GM12878 (cell line): ENCODE data around the gene SMAD5. TPM values are rescaled to one million over a fixed set of nuclear protein-coding genes. Genes with fewer than 3 reads are reported as not detected.
A peak's percentile ranks its signal among the peaks of the same experiment; 100 is the strongest.

Experiments used
- ATAC-seq: fragments of 200-7000 bp; cut with Tn5 transposase; 3 replicates; pipeline ENCODE4 v1.9.1; 2020; ENCODE audit warnings: mild to moderate bottlenecking, moderate library complexity
- BruUV-seq: library from RNA; stranded (reverse); fragments of 400-500 nt; replicated peaks from 2 replicates; lab custom pipeline; 2021; lab: Mats Ljungman, UMichigan
- CTCF ChIA-PET: fragments of 300-600 bp; sonication (Branson Sonifier 250); formaldehyde crosslinking; extraction: SDS; loops from one replicate; lab custom pipeline; 2021; ENCODE audit warnings: inconsistent platforms; lab: Yijun Ruan, JAX
- POLR2A ChIA-PET: fragments of 350-600 bp; formaldehyde crosslinking; extraction: SDS; loops from one replicate; lab custom pipeline; 2021; ENCODE audit warnings: inconsistent platforms; lab: Charles Lee
- RAD21 ChIA-PET: fragments of 300-600 bp; sonication (Branson Sonifier 250); formaldehyde crosslinking; loops from one replicate; lab custom pipeline; 2023; ENCODE audit warnings: antibody characterized with exemption; ENCODE audit not compliant: unreplicated experiment; lab: Charles Lee
- SMC1A ChIA-PET: fragments of 300-600 bp; sonication (Branson Sonifier 250); formaldehyde crosslinking; loops from one replicate; lab custom pipeline; 2023; ENCODE audit not compliant: unreplicated experiment, uncharacterized antibody; lab: Charles Lee
- DNase-seq: peaks from one replicate; pipeline ENCODE4 v3.0.0-alpha.2; 2011; ENCODE audit warnings: low read depth, low spot score
- FAIRE-seq: peaks from 3 replicates; lab custom pipeline; 2011; peaks lifted over from hg19 to GRCh38; lab: Jason Lieb, UNC
- H2AFZ ChIP-seq: 2 replicates; pipeline ENCODE4 v1.6.0; 2011; ENCODE audit warnings: low read depth, low read length, control low read depth; ENCODE audit not compliant: control insufficient read depth
- H3K27ac ChIP-seq: 2 replicates; pipeline ENCODE4 v1.5.1; 2011; ENCODE audit warnings: control low read depth; ENCODE audit not compliant: control insufficient read depth, insufficient read depth
- H3K27me3 ChIP-seq, 2 experiments: replicated peaks in 1 of 2; 2 replicates each; pipeline versions ENCODE4 v1.6.0 to v1.6.1; 2011; ENCODE audit warnings: low read length in 1 of 2; ENCODE audit not compliant: control insufficient read depth in 2 of 2, insufficient read depth in 2 of 2
- H3K36me3 ChIP-seq, 2 experiments: 2 replicates each; pipeline ENCODE4 v1.5.1; 2011; ENCODE audit warnings: low read length in 1 of 2; ENCODE audit not compliant: control insufficient read depth in 2 of 2, insufficient read depth in 2 of 2
- H3K4me1 ChIP-seq: 2 replicates; pipeline ENCODE4 v1.6.1; 2011; ENCODE audit warnings: mild to moderate bottlenecking, low read length, moderate library complexity, mixed read lengths; ENCODE audit not compliant: control insufficient read depth, insufficient read depth
- H3K4me2 ChIP-seq: 2 replicates; pipeline ENCODE4 v1.6.0; 2011; ENCODE audit warnings: control low read depth; ENCODE audit not compliant: control insufficient read depth, insufficient read depth
- H3K4me3 ChIP-seq: fragments of 200-600 bp; sonication (generic); 2 replicates; pipeline ENCODE4 v1.5.1; 2016
- H3K79me2 ChIP-seq: 2 replicates; pipeline ENCODE4 v1.6.0; 2011; ENCODE audit warnings: low read length; ENCODE audit not compliant: control insufficient read depth, insufficient read depth
- H3K9ac ChIP-seq: 2 replicates; pipeline ENCODE4 v1.8.0; 2011; ENCODE audit warnings: low read length, control low read depth, mixed read lengths; ENCODE audit not compliant: control insufficient read depth, insufficient read depth
- H3K9me3 ChIP-seq: replicated peaks from 3 replicates; pipeline ENCODE4 v1.5.1; 2011; ENCODE audit warnings: mild to moderate bottlenecking, low read length; ENCODE audit not compliant: control insufficient read depth, insufficient read depth
- H4K20me1 ChIP-seq: 2 replicates; pipeline ENCODE4 v1.6.0; 2011; ENCODE audit not compliant: control insufficient read depth, insufficient read depth
- BRCA1 ChIP-seq: IDR thresholded peaks from 2 replicates; pipeline ENCODE4 v1.6.1; 2011; ENCODE audit warnings: low read depth, low read length, improper control_type of control experiment
- CBX3 ChIP-seq: fragments of 200-600 bp; sonication (generic); IDR thresholded peaks from 2 replicates; pipeline ENCODE4 v1.6.1; 2016; ENCODE audit warnings: low read depth, borderline replicate concordance
- CHD2 ChIP-seq: IDR thresholded peaks from 2 replicates; pipeline ENCODE4 v1.6.1; 2011; ENCODE audit warnings: low read depth, low read length, improper control_type of control experiment, borderline replicate concordance
- CREB1 ChIP-seq: IDR thresholded peaks from 2 replicates; pipeline ENCODE4 v1.6.1; 2012; ENCODE audit warnings: low read depth, mild to moderate bottlenecking, inconsistent platforms
- HDGF ChIP-seq: fragments of 450-650 bp; IDR thresholded peaks from 2 replicates; pipeline ENCODE4 v1.6.1; 2016; ENCODE audit warnings: antibody characterized with exemption
- JUND ChIP-seq: IDR thresholded peaks from 2 replicates; pipeline ENCODE4 v1.6.1; 2012; ENCODE audit warnings: low read depth, mild to moderate bottlenecking, low read length, improper control_type of control experiment, moderate library complexity
- KLF5 ChIP-seq: fragments of 450-650 bp; IDR thresholded peaks from 2 replicates; pipeline ENCODE4 v1.6.1; 2014; ENCODE audit warnings: mild to moderate bottlenecking; ENCODE audit not compliant: partially characterized antibody
- LARP7 ChIP-seq: fragments of 450-650 bp; IDR thresholded peaks from 2 replicates; pipeline ENCODE4 v1.6.1; 2017; ENCODE audit warnings: mild to moderate bottlenecking
- SMAD5 ChIP-seq: IDR thresholded peaks from 2 replicates; pipeline ENCODE4 v1.6.1; 2016; ENCODE audit warnings: antibody characterized with exemption, low read depth
- TCF7 ChIP-seq: IDR thresholded peaks from 2 replicates; pipeline ENCODE4 v1.6.1; 2014; ENCODE audit warnings: antibody characterized with exemption, borderline replicate concordance
- YY1 ChIP-seq: IDR thresholded peaks from 2 replicates; pipeline ENCODE4 v1.6.1; 2011; ENCODE audit warnings: low read depth, mild to moderate bottlenecking, low read length
- WGBS: methylation state at CpG from one replicate; pipeline ENCODE4 v1.1.6; 2016; ENCODE audit warnings: low lambda C conversion rate; ENCODE audit not compliant: insufficient replicate concordance, insufficient coverage; ENCODE audit errors: missing lambda C conversion rate; 5-methylcytosine and 5-hydroxymethylcytosine counted together
- in situ Hi-C: fragments of 300-500 bp; cut with MboI; formaldehyde crosslinking; loops from 9 replicates; pipeline ENCODE4 v1.14.3; 2018; ENCODE audit warnings: mixed read lengths
- intact Hi-C: fragments of 100-400 bp; cut with micrococcal nuclease; formaldehyde crosslinking; loops from one replicate; pipeline ENCODE4 v1.14.2; 2022; ENCODE audit not compliant: unreplicated experiment
- polyA plus RNA-seq, 11 experiments: library from polyadenylated mRNA; depleted of rRNA in 4 of 11; unstranded in 6 of 11; stranded (reverse) in 5 of 11; fragments of >200 nt; fragmentation: Nextera tagmentation in 4 of 11; fragmentation: Illumina TruSeq in 1 of 11; extraction: Ambion mirVana in 4 of 11; extraction: Trizol in 1 of 11; gene quantifications; 1 replicate in 1 of 11; 2 replicates in 10 of 11; pipeline versions ENCODE4 v1.2.1 to v1.2.3, GENCODE V29; 2011 to 2016; ENCODE audit warnings: inconsistent platforms in 2 of 11, missing spikeins in 2 of 11, low read depth in 1 of 11
- total RNA-seq, 4 experiments: library from RNA; depleted of rRNA in 3 of 4; stranded (reverse); fragments of >200 nt in 3 of 4; fragmentation: Illumina TruSeq in 1 of 4; extraction: Trizol in 1 of 4; gene quantifications; 2 replicates each; pipeline versions ENCODE4 v1.2.1 to v1.2.3, GENCODE V29; 2013 to 2021
- TF ChIP-seq, protein P1 (sequence below): fragments of 450-650 bp; IDR thresholded peaks from 2 replicates; pipeline ENCODE4 v1.6.1; 2017; ENCODE audit warnings: mild to moderate bottlenecking, low read depth, inconsistent platforms; ENCODE audit not compliant: poor library complexity, severe bottlenecking
- TF ChIP-seq, protein P2 (sequence below): IDR thresholded peaks from 2 replicates; pipeline ENCODE4 v1.6.1; 2012; ENCODE audit warnings: low read length, inconsistent platforms

SMAD5 gene
- total and polyA plus RNA-seq, 10 of the 15 experiments (the other 5 are each of a cell fraction or from before 2014, with no cell fraction given), result 3.6 to 40.6 (median 11.7) TPM

DNA sequence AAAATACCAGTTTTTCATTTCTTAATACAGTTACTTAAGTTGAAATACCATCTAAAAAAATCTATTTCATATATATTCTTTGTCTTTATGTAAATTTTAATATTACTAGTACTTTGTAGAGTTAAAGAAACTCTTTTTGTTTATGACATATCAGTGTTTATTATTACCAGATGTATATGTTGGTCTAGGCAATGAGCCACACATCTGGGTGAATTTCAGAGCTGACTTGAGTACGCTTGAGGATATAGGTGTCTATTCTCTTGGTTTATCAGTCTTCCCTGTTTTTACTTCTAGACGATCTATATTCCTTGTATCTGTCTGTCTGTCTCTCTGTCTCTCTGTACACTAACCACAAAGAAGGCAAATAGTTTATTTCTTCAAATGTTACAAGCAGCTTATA, 2.9 kb downstream of the SMAD5 start:
- Histone ChIP-seq H3K4me2 (peak overlapping the region; percentile 93; the same call in 1 of the 2 replicates), H3K4me3 (no peak overlapping the region), H2AFZ (no peak overlapping the region), H3K36me3 (no peaks in the 10 kb centered on the region), H3K27me3 (no peaks in the 10 kb centered on the region), H3K9me3 (no peaks in the 10 kb centered on the region), H3K27ac (no peak overlapping the region), H3K9ac (no peak overlapping the region), H4K20me1 (no peaks in the 10 kb centered on the region), H3K79me2 (peaks cover 43% of the 10 kb centered on the region), H3K4me1 (peaks cover 3% of the 10 kb centered on the region)
- WGBS, result 68% methylated on average over 2 of the region's 2 CpGs
- ATAC-seq (no peak), FAIRE-seq (no peak), DNase-seq (no peak)
- ChIA-PET RAD21 (interaction anchor here (3.3 kb wide), 1 partner anchor 12 kb away, joined by 13 read pairs; no protein-coding TSS in a partner anchor), CTCF (interaction anchor here (1.0 to 4.5 kb wide), 7 partner anchors 12 to 72 kb away, joined by 3 to 26 read pairs (median 4); no protein-coding TSS in a partner anchor), POLR2A (interaction anchor here (0.9 to 1.0 kb wide), 2 partner anchors 10 to 71 kb away, joined by 3 read pairs; no protein-coding TSS in a partner anchor), SMC1A (interaction anchor here (1.0 to 4.1 kb wide), 8 partner anchors 11 to 54 kb away, joined by 3 to 29 read pairs (median 8); no protein-coding TSS in a partner anchor)
- BruUV-seq, result no TSS peak
- in situ Hi-C loops, result no loop called here
- intact Hi-C loops, result no loop called here
- TF ChIP-seq TCF7 (no peak), HDGF (no peak), YY1 (no peak), SMAD5 (no peak), CBX3 (no peak), CHD2 (no peak), KLF5 (no peak), CREB1 (no peak), LARP7 (no peak), BRCA1 (no peak), JUND (no peak)
- TF ChIP-seq, protein P1, sequence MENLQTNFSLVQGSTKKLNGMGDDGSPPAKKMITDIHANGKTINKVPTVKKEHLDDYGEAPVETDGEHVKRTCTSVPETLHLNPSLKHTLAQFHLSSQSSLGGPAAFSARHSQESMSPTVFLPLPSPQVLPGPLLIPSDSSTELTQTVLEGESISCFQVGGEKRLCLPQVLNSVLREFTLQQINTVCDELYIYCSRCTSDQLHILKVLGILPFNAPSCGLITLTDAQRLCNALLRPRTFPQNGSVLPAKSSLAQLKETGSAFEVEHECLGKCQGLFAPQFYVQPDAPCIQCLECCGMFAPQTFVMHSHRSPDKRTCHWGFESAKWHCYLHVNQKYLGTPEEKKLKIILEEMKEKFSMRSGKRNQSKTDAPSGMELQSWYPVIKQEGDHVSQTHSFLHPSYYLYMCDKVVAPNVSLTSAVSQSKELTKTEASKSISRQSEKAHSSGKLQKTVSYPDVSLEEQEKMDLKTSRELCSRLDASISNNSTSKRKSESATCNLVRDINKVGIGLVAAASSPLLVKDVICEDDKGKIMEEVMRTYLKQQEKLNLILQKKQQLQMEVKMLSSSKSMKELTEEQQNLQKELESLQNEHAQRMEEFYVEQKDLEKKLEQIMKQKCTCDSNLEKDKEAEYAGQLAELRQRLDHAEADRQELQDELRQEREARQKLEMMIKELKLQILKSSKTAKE, result no peak
- TF ChIP-seq, protein P2, sequence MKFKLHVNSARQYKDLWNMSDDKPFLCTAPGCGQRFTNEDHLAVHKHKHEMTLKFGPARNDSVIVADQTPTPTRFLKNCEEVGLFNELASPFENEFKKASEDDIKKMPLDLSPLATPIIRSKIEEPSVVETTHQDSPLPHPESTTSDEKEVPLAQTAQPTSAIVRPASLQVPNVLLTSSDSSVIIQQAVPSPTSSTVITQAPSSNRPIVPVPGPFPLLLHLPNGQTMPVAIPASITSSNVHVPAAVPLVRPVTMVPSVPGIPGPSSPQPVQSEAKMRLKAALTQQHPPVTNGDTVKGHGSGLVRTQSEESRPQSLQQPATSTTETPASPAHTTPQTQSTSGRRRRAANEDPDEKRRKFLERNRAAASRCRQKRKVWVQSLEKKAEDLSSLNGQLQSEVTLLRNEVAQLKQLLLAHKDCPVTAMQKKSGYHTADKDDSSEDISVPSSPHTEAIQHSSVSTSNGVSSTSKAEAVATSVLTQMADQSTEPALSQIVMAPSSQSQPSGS, result no peak
